IMR-90 (cell line): ENCODE results near the gene TSR1.

Source experiments
- CTCF ChIP-seq: conservative IDR thresholded peaks from 2 replicates; pipeline ENCODE4 v1.5.1; 2012; ENCODE audit warnings: mild to moderate bottlenecking, low read depth, low read length, improper control_type of control experiment
- ELK1 ChIP-seq: fragments of 150-350 bp; IDR thresholded peaks from 2 replicates; pipeline ENCODE4 v1.6.1; 2016; ENCODE audit warnings: low read depth, mild to moderate bottlenecking, low read length, moderate library complexity, borderline replicate concordance
- POLR2A ChIP-seq: IDR thresholded peaks from 2 replicates; pipeline ENCODE4 v1.6.1; 2012; ENCODE audit warnings: mild to moderate bottlenecking, low read depth, low read length
- RFX5 ChIP-seq: IDR thresholded peaks from 2 replicates; pipeline ENCODE4 v1.8.0; 2012; ENCODE audit warnings: low read depth, mild to moderate bottlenecking, low read length, moderate library complexity
- USF2 ChIP-seq: fragments of 150-350 bp; IDR thresholded peaks from 2 replicates; pipeline ENCODE4 v1.6.1; 2017; ENCODE audit warnings: mild to moderate bottlenecking, antibody characterized with exemption, low read length, low read depth

GRCh38 chr17:2337544-2338314 is 1.5 kb upstream of the TSR1 start:
- TF ChIP-seq CTCF (no peak), ELK1 (no peak), RFX5 (no peak), USF2 (no peak), POLR2A (0 out of 2 replicates have a peak, but pooled peaks have one; percentile 55)
